H1 (cell line): ENCODE measurements around the gene GPC4. TPM values are rescaled to one million over a fixed set of nuclear protein-coding genes. Genes with fewer than 3 reads are reported as not detected.

ENCODE experiments used
- CTCF ChIA-PET: fragments of 300-600 bp; sonication (Branson Sonifier 250); formaldehyde crosslinking; loops from one replicate; lab custom pipeline; 2021; ENCODE audit not compliant: partially characterized antibody; lab: Charles Lee
- POLR2A ChIA-PET: fragments of 300-600 bp; sonication (Branson Sonifier 250); formaldehyde crosslinking; loops from one replicate; lab custom pipeline; 2021; ENCODE audit warnings: inconsistent platforms; ENCODE audit not compliant: partially characterized antibody; lab: Charles Lee
- DNase-seq, 2 experiments: peaks; one replicate each; pipeline versions ENCODE4 v3.0.0 to v3.0.0-alpha.2; 2010 to 2022; ENCODE audit warnings: low spot score in 2 of 2, low read depth in 1 of 2, mixed read lengths in 1 of 2
- FAIRE-seq: peaks from 2 replicates; lab custom pipeline; 2011; peaks lifted over from hg19 to GRCh38; lab: Jason Lieb, UNC
- H2AFZ ChIP-seq: 2 replicates; pipeline ENCODE4 v1.8.1; 2012; ENCODE audit warnings: low read length, inconsistent platforms
- H2AK5ac ChIP-seq: 2 replicates; pipeline ENCODE4 v1.6.1; 2013; ENCODE audit warnings: low read depth, low read length
- H2BK120ac ChIP-seq: replicated peaks from 2 replicates; pipeline ENCODE3; 2013; ENCODE audit warnings: low read depth, low read length, inconsistent platforms
- H2BK12ac ChIP-seq: 2 replicates; pipeline ENCODE4 v1.6.1; 2013; ENCODE audit warnings: low read depth, low read length
- H2BK15ac ChIP-seq: 2 replicates; pipeline ENCODE4 v1.6.1; 2013; ENCODE audit warnings: low read length
- H2BK20ac ChIP-seq: 2 replicates; pipeline ENCODE4 v1.6.1; 2013; ENCODE audit warnings: low read length
- H2BK5ac ChIP-seq: 2 replicates; pipeline ENCODE4 v1.6.1; 2013; ENCODE audit warnings: low read depth, low read length
- H3K14ac ChIP-seq: 2 replicates; pipeline ENCODE4 v1.6.1; 2013; ENCODE audit warnings: inconsistent platforms; ENCODE audit not compliant: insufficient read length
- H3K18ac ChIP-seq: 2 replicates; pipeline ENCODE4 v1.6.1; 2013; ENCODE audit warnings: low read length; ENCODE audit errors: extremely low read depth
- H3K23ac ChIP-seq: 2 replicates; pipeline ENCODE4 v1.6.1; 2013; ENCODE audit warnings: inconsistent platforms; ENCODE audit not compliant: insufficient read length
- H3K23me2 ChIP-seq: 2 replicates; pipeline ENCODE4 v1.6.1; 2013; ENCODE audit warnings: low read depth, low read length
- H3K27ac ChIP-seq: 2 replicates; pipeline ENCODE4 v1.6.1; 2011; ENCODE audit warnings: low read depth, low read length, inconsistent platforms
- H3K27me3 ChIP-seq, 4 experiments: replicated peaks in 1 of 4; 1 replicate in 1 of 4; 2 replicates in 3 of 4; pipeline versions ENCODE4 v1.6.1 to v1.8.1; 2011 to 2013; ENCODE audit warnings: low read length in 3 of 4, mild to moderate bottlenecking in 3 of 4, inconsistent platforms in 2 of 4, mixed read lengths in 2 of 4, moderate library complexity in 1 of 4; ENCODE audit not compliant: control insufficient read depth in 3 of 4, insufficient read depth in 3 of 4; ENCODE audit errors: extremely low read depth in 1 of 4
- H3K36me3 ChIP-seq, 4 experiments: 2 replicates each; pipeline versions ENCODE4 v1.6.1 to v1.8.1; 2011 to 2013; ENCODE audit warnings: mild to moderate bottlenecking in 4 of 4, low read length in 3 of 4, moderate library complexity in 2 of 4, control low read depth in 1 of 4, inconsistent platforms in 1 of 4; ENCODE audit not compliant: insufficient read depth in 4 of 4, control insufficient read depth in 2 of 4
- H3K4ac ChIP-seq: replicated peaks from 2 replicates; pipeline ENCODE3; 2013; ENCODE audit warnings: low read length, low read depth, mixed read lengths, inconsistent platforms; ENCODE audit not compliant: insufficient read length
- H3K4me1 ChIP-seq, 4 experiments: replicated peaks in 1 of 4; 1 replicate in 1 of 4; 2 replicates in 3 of 4; pipeline versions ENCODE4 v1.6.1 to v1.8.1; 2011 to 2013; ENCODE audit warnings: low read length in 3 of 4, inconsistent platforms in 2 of 4, mixed read lengths in 1 of 4; ENCODE audit not compliant: insufficient read depth in 4 of 4, control insufficient read depth in 3 of 4
- H3K4me2 ChIP-seq, 2 experiments: 2 replicates each; pipeline versions ENCODE4 v1.6.1 to v1.8.1; 2011 to 2013; ENCODE audit warnings: low read depth in 2 of 2, low read length in 2 of 2, control low read depth in 1 of 2, inconsistent platforms in 1 of 2, mild to moderate bottlenecking in 1 of 2; ENCODE audit not compliant: insufficient read depth in 1 of 2
- H3K4me3 ChIP-seq, 4 experiments: fragments of 200-600, 300-600 bp in 1 of 4; sonication (generic), shearing (Covaris generic), sonication (Bioruptor Twin) in 1 of 4; 2 replicates each; pipeline versions ENCODE4 v1.5.1 to v1.8.1; 2011 to 2016; ENCODE audit warnings: low read length in 4 of 4, low read depth in 3 of 4, control low read depth in 2 of 4, inconsistent platforms in 2 of 4, mild to moderate bottlenecking in 2 of 4, mixed read lengths in 1 of 4, moderate library complexity in 1 of 4; ENCODE audit not compliant: insufficient read depth in 2 of 4; ENCODE audit errors: extremely low read depth in 1 of 4
- H3K56ac ChIP-seq: replicated peaks from 2 replicates; pipeline ENCODE3; 2013; ENCODE audit warnings: low read depth, mild to moderate bottlenecking, mixed read lengths, low read length, inconsistent platforms; ENCODE audit not compliant: insufficient read length
- H3K79me1 ChIP-seq: 2 replicates; pipeline ENCODE4 v1.6.1; 2013; ENCODE audit warnings: low read depth, low read length, control low read depth
- H3K79me2 ChIP-seq, 2 experiments: 2 replicates each; pipeline versions ENCODE4 v1.6.1 to v1.8.1; 2012 to 2013; ENCODE audit warnings: low read length in 2 of 2, mild to moderate bottlenecking in 2 of 2, inconsistent platforms in 1 of 2; ENCODE audit not compliant: insufficient read depth in 2 of 2, control insufficient read depth in 1 of 2
- H3K9ac ChIP-seq, 4 experiments: replicated peaks in 1 of 4; 1 replicate in 1 of 4; 2 replicates in 3 of 4; pipeline versions ENCODE4 v1.6.1 to v1.8.1; 2011 to 2013; ENCODE audit warnings: low read depth in 3 of 4, low read length in 3 of 4, control low read depth in 2 of 4, mild to moderate bottlenecking in 2 of 4, moderate library complexity in 2 of 4, inconsistent platforms in 1 of 4; ENCODE audit errors: extremely low read depth in 1 of 4
- H3K9me3 ChIP-seq, 2 experiments: 2 replicates each; pipeline versions ENCODE4 v1.6.1 to v1.8.1; 2012 to 2013; ENCODE audit warnings: mild to moderate bottlenecking in 2 of 2, moderate library complexity in 2 of 2, control low read depth in 1 of 2, inconsistent platforms in 1 of 2, low read depth in 1 of 2, low read length in 1 of 2, mixed read lengths in 1 of 2; ENCODE audit not compliant: insufficient read depth in 2 of 2
- H4K20me1 ChIP-seq, 2 experiments: replicated peaks in 1 of 2; 2 replicates each; pipeline versions ENCODE3 to v1.8.1; 2011 to 2013; ENCODE audit warnings: inconsistent platforms in 2 of 2, low read length in 2 of 2, mild to moderate bottlenecking in 1 of 2; ENCODE audit not compliant: insufficient read depth in 2 of 2, control insufficient read depth in 1 of 2
- H4K5ac ChIP-seq: 2 replicates; pipeline ENCODE4 v1.6.1; 2013; ENCODE audit warnings: low read length, low read depth, mixed read lengths, inconsistent platforms; ENCODE audit not compliant: insufficient read length
- H4K8ac ChIP-seq: 2 replicates; pipeline ENCODE4 v1.8.0; 2013; ENCODE audit warnings: mild to moderate bottlenecking, moderate library complexity, low read length, inconsistent platforms; ENCODE audit not compliant: insufficient read depth; ENCODE audit errors: extremely low read depth
- H4K91ac ChIP-seq: replicated peaks from 2 replicates; pipeline ENCODE3; 2013; ENCODE audit warnings: low read length, mixed read lengths, inconsistent platforms; ENCODE audit not compliant: insufficient read length
- BRCA1 ChIP-seq: IDR thresholded peaks from 2 replicates; pipeline ENCODE4 v1.6.1; 2012; ENCODE audit warnings: low read depth, low read length, improper control_type of control experiment
- FOSL1 ChIP-seq: IDR thresholded peaks from 2 replicates; pipeline ENCODE4 v1.6.1; 2011; ENCODE audit warnings: mild to moderate bottlenecking, low read depth, low read length, moderate library complexity; ENCODE audit not compliant: insufficient read depth
- KDM5A ChIP-seq: fragments of 200-600 bp; IDR thresholded peaks from 2 replicates; pipeline ENCODE4 v1.7.1; 2012; ENCODE audit warnings: mild to moderate bottlenecking, low read length, inconsistent platforms, mixed read lengths
- POLR2A ChIP-seq, 2 experiments: IDR thresholded peaks; 1 replicate in 1 of 2; 2 replicates in 1 of 2; pipeline ENCODE4 v1.6.1; 2011; ENCODE audit warnings: low read depth in 2 of 2, low read length in 2 of 2, mild to moderate bottlenecking in 2 of 2; ENCODE audit errors: control extremely low read depth in 1 of 2
- POU5F1 ChIP-seq: IDR thresholded peaks from 2 replicates; pipeline ENCODE4 v1.6.1; 2011; ENCODE audit warnings: low read depth, mild to moderate bottlenecking, low read length, moderate library complexity
- SP2 ChIP-seq: IDR thresholded peaks from 2 replicates; pipeline ENCODE4 v1.6.1; 2012; ENCODE audit warnings: mild to moderate bottlenecking, low read length, inconsistent platforms
- SP4 ChIP-seq: IDR thresholded peaks from 2 replicates; pipeline ENCODE4 v1.6.1; 2012; ENCODE audit warnings: low read length, inconsistent platforms
- SRF ChIP-seq: IDR thresholded peaks from 2 replicates; pipeline ENCODE4 v1.6.1; 2011; ENCODE audit warnings: mild to moderate bottlenecking, low read depth, low read length, moderate library complexity
- TBP ChIP-seq: IDR thresholded peaks from 2 replicates; pipeline ENCODE4 v1.6.1; 2011; ENCODE audit warnings: low read depth, low read length, improper control_type of control experiment
- WGBS, 2 experiments: shearing (Covaris generic) in 1 of 2; methylation state at CpG; one replicate each; pipeline versions ENCODE4 v1.1.6 to v1.1.7; 2013 to 2015; ENCODE audit warnings: low lambda C conversion rate in 2 of 2, mixed read lengths in 2 of 2, inconsistent platforms in 1 of 2, low coverage in 1 of 2, missing lambda C conversion rate in 1 of 2; ENCODE audit not compliant: insufficient replicate concordance in 2 of 2, insufficient coverage in 1 of 2, insufficient read length in 1 of 2; ENCODE audit errors: extremely low coverage in 1 of 2, missing lambda C conversion rate in 1 of 2; 5-methylcytosine and 5-hydroxymethylcytosine counted together
- polyA plus RNA-seq, 7 experiments: library from polyadenylated mRNA; depleted of rRNA in 3 of 7; stranded (reverse) in 5 of 7; unstranded in 2 of 7; fragments of >200 nt in 5 of 7; fragments of 200-250 nt in 2 of 7; gene quantifications; 1 replicate in 5 of 7; 2 replicates in 1 of 7; 4 replicates in 1 of 7; pipeline versions ENCODE4 v1.2.1 to v1.2.3, GENCODE V29; 2011 to 2013; ENCODE audit warnings: missing spikeins in 2 of 7, mixed read lengths in 2 of 7
- total RNA-seq: library from RNA; stranded (reverse); fragmentation: NEBNext Ultra II Directional; extraction: Animal tissue kit (Norgen Biotek cat#: 25700); gene quantifications from 2 replicates; pipeline ENCODE4 v1.2.1, GENCODE V29; 2021

Gene GPC4
- total and polyA plus RNA-seq, 2 of the 8 experiments (the other 6 are each of a cell fraction or from before 2014, with no cell fraction given): 46.8 to 230 TPM

DNA sequence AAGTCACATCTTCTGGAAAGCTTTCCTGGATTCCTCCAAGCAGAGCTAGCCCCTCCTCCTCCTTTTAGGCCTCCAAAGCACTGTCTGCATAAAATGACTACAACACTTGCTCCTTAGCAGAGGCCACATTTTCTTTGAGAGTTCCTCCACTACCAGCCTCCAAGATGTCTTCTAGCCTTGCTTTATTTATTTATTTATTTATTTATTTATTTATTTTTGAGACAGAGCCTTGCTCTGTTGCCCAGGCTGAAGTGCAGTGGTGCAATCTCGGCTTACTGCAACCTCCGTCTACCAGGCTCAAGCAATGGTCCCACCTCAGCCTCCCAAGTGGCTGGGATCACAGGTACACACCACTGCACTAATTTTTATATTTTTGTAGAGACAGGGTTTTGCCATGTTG lies 4.6 kb upstream of the GPC4 start:
- Histone ChIP-seq H3K36me3 (no peaks in the 10 kb centered on the region), H2AFZ (no peak overlapping the region), H2BK120ac (no peak overlapping the region), H2BK15ac (no peak overlapping the region), H4K8ac (no peak overlapping the region), H2BK5ac (no peak overlapping the region), H3K27me3 (no peaks in the 10 kb centered on the region), H3K4ac (no peak overlapping the region), H3K79me2 (peaks cover 1 to 2% of the 10 kb centered on the region in 2 experiments; a peak in 3 of 4 replicates), H2BK12ac (no peak overlapping the region), H3K23ac (no peak overlapping the region), H3K23me2 (peaks cover 5% of the 10 kb centered on the region; the same call in 1 of the 2 replicates), H4K5ac (no peak overlapping the region), H4K20me1 (no peaks in the 10 kb centered on the region), H2AK5ac (no peak overlapping the region), H3K4me3 (no peak overlapping the region), H2BK20ac (no peak overlapping the region), H3K56ac (no peak overlapping the region), H3K4me1 (peaks cover 0 to 4% (median 1%) of the 10 kb centered on the region in 4 experiments; a peak in 4 of 7 replicates), H3K79me1 (no peaks in the 10 kb centered on the region), H3K18ac (no peak overlapping the region), H3K9ac (no peak overlapping the region), H4K91ac (no peak overlapping the region), H3K14ac (no peak overlapping the region), H3K9me3 (no peaks in the 10 kb centered on the region), H3K27ac (no peak overlapping the region), H3K4me2 (no peak overlapping the region)
- WGBS, 2 experiments: 94% methylated on average over 2 of the region's 2 CpGs; no CpG with 5 or more reads in 1 of the 2 experiments
- DNase-seq (no peak), FAIRE-seq (no peak)
- POLR2A ChIA-PET: no interaction called here
- CTCF ChIA-PET: no interaction called here
- no peak for TF ChIP-seq POLR2A (IDR thresholded peaks at IDR 0.05; ENCODE audit: control extremely low read depth in 1 of 2, low read depth in 2 of 2, low read length in 2 of 2)
- TF ChIP-seq SP2: no peak
- TF ChIP-seq POU5F1: no peak
- no peak for TF ChIP-seq BRCA1
- TF ChIP-seq KDM5A: no peak
- no peak for TF ChIP-seq SRF
- TF ChIP-seq SP4: no peak
- no peak for TF ChIP-seq TBP
- TF ChIP-seq FOSL1: no peak
